Measurements from ENCODE around the gene EHD2.
"Not testable (repeated sequence)": the region's sequence is repeated elsewhere in the genome, so short reads cannot be mapped to it uniquely, and the experiment has no call there.

The EHD2 gene, protein sequence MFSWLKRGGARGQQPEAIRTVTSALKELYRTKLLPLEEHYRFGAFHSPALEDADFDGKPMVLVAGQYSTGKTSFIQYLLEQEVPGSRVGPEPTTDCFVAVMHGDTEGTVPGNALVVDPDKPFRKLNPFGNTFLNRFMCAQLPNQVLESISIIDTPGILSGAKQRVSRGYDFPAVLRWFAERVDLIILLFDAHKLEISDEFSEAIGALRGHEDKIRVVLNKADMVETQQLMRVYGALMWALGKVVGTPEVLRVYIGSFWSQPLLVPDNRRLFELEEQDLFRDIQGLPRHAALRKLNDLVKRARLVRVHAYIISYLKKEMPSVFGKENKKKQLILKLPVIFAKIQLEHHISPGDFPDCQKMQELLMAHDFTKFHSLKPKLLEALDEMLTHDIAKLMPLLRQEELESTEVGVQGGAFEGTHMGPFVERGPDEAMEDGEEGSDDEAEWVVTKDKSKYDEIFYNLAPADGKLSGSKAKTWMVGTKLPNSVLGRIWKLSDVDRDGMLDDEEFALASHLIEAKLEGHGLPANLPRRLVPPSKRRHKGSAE

DNA sequence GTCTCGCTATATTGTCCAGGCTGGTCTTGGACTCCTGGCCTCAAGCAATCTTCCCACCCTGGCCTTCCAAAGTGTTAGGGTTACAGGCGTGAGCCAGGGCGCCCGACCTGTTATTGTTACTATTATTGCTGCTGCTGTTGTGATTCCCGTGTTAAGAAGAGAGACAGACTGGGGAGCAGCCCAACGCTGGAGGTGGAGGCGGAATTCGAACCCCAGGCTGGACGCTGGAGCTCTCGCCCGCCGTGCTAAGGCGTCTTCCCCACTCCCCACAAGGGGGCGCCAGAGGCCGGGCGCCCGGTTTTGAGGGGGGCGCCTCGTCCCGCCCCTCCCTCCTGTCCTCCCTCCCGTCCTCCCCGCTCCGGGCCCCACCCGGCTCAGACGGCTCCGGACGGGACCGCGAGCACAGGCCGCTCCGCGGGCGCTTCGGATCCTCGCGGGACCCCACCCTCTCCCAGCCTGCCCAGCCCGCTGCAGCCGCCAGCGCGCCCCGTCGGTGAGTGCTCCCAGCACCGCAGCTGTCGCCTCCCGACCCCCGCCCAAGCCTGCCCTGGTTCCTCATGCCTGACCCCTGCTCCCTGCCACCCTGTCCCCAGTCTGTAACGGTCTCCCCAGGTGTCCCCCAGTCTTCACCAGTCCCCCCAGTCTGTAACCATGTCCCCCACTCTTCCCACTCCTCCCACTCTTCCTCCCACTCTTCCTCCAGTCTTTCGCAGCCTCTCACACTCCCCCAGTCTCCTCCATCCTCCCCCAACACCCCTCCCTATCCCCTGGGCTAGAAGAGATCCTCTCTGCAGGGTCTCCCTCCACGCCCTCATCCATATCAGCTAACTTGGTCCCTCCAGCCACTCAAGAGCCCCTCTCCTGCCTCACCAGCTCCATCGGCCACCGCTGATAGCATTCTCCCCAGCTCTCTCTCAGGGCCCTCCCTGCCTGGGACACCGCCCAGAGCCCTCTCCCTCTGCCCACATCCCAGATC is at the start of gene EHD2:
Gene EHD2 (plus strand): TSS at position 377 of the 976 bp plus-strand sequence. CDS start 3,191 bp downstream, outside the sequence.
- DNase-seq, result peak; percentile 69

DNA sequence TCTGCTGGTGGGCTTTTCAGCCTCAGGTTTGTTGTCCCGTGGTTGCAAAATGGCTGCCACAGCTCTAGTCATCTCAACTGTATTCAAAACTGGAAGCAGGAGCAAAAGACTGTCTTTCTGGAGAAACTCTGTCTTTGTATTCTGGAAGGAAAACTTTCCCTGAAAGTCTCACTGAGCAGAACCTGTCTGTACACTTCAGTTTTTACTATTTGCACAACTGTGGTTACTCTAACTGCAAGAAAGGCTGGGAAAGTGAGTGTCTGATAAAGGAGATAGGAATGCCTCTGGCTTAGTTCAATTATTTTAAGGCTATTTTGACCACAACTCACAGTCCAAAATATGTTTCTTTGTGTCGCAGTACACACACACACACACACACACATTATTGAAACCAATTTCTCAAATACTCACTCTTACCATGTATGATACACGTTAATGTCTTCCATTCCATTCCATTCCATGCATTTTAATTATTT is 49.7 kb upstream of the EHD2 start:
- no peak for DNase-seq

DNA sequence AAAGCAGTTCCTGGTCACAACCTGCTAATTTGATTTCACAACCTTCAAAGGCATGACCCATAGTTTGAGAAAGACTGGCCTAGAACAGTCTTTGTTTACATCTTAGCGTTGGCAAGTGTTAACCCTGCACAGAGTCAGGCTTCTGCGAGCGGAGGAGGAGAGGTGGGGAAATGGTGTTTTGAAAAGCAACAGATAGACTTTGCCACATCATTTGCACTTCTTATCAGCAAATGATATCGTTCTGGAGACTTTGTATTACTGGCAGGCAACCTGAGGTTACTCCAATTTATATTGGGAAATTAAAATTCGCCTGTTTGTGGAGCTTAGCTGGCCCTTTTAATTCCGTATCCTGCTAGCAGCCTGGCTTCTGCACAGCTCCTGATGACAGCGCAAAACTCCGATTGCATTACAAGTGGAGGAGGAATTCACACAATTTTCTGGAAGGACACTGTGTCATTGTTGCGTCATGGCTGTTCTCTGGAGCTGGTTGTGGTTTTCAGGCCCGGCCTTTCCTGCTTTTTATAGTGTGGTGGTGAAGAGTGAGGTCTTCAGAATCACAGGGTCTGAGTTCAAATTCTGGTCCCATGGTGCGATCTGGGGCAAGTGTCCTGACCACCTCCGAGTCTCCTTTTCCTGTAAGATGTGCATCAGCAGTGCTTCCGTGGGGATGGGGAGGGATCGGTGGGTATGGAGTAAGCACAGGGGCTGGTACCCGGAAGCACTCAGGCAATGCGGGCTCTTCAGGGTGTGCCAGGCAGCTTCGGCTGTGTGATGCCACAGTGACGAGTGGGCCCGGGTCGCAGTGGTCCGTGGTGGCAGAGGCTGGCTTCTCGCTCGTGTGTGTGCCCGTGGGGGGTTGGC is 49.1 kb upstream of the EHD2 start:
- peak; percentile 25 for DNase-seq

DNA sequence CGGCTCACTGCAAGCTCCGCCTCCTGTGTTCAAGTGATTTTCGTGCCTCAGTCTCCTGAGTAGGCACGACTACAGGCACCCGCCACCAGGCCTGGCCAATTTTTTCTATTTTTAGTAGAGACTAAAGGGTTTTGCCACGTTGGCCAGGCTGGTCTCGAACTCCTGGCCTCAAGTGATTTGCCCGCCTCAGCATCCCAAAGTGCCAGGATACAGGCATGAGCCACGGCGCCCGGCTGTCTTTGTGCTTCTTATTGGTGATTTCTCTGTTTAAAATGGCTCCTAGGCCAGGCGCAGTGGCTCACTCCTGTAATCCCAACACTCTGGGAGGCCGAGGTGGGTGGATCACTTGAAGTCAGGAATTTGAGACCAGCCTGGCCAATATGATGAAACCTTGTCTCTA is 44.7 kb upstream of the EHD2 start:
- DNase-seq, result not testable (repeated sequence)

DNA sequence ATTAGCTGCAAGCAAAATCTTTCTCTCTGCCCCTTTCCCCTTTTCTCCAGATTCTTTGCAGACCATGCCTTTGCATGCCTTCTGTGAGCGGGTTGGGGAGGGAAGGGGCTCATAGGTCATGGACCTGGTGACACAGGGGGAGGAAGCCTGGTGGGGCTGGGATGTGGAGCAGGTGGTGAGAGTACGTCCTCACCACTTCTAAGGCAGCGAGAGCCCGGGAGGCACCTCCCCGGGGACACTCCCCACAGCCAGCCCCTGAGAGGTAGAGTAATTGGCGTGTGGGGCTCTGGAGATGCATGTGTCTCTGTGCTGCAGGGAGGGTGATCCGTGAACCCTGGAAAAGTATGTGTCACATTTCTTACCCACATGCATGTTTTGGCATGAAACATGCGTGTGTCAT is 42.5 kb upstream of the EHD2 start:
- no peak for DNase-seq

DNA sequence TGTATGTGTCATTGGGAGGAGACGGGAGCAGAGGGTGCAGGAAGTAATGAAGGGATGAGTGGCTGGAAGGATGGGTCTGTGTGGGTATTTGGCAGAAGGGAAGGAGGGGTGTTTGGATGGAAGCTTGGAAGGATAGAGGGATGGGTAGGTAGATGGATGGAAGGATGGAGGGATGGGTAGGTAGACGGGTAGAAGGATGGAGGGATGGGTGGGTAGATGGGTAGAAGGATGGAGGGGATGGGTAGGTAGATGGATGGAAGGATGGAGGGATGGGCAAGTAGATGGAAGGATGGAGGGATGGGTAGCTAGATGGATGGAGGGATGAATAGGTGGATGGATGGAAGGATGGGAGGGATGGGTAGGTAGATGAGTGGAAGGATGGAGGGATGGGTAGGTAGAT is 41.7 kb upstream of the EHD2 start:
- no peak for DNase-seq

DNA sequence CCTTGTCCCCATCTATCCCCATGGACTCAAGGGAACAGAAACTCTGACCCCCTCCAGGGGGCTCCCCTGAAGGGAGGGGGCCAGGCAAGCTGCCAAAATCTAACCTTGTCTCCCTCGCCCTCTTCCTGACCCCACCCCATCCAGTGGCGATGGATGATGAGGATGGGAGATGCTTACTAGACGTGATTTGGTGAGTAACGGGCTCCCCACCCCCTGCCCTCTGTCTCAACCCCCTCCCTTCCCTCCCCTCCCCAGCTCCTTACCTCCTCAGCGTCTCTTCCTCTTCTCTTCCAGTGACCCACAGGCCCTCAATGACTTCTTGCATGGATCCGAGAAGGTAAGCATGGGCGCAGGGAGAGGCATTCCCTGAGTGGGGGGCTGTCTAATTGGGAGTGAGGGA is 39.8 kb upstream of the EHD2 start:
- DNase-seq, result no peak

DNA sequence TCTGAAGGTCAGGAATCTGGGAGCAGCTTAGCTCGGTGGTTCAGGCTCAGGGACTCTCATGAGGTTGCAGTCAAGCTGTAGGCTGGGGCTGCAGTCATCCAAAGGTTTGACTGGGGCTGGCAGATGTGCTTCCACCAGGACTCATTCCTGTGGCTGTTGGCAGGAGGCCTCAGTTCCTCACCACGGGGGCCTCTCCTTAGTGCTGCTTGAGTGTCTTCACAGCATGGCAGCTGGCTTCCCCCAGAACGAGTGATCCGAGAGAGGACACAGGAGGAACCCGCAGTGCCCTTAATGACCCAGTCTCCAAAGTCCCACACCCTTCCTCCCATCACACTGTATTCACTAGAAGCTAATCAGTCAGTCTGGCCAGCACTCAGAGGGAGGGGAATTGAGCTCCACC is 38.7 kb upstream of the EHD2 start:
- DNase-seq, result no peak

DNA sequence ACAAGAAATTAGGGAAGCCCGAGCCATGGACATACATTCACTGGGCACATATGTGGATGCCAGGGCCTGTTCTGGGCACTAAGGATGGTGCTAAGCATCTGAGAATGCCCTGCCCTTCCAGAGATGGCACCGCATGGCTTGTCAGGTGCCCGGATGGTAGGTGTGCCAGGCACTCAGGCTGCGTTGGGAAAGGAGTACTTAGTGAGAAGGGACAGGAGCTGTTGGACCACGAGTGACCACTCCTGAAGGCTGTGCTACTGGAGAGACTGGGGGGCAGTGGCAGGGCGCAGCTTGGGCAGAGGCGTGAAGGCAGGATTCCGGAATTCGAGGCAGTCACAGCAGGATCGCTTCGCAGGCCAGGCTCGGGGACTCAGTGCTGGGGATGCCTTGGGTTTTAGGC is 38.0 kb upstream of the EHD2 start:
- no peak for DNase-seq

DNA sequence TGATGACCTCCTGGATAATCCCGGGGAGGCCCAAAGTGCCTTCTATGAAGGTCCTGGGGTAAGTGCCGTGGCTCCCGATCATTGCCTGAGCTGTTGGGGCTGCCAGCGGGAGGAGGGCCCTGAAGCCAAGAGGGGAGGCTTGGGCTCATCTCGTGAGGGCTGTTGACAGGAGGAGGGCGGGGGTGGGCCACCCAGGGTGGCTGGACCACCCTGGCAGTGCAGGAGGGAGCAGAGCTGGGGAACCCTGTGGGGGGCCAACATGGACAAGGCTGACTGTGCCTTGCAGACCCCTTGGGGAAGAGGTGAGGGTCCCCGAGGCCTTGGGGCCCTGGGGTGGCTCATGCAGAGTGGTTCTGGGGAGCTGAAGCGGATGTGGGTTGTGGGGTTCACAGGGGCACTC is 37.4 kb upstream of the EHD2 start:
- DNase-seq, result no peak

DNA sequence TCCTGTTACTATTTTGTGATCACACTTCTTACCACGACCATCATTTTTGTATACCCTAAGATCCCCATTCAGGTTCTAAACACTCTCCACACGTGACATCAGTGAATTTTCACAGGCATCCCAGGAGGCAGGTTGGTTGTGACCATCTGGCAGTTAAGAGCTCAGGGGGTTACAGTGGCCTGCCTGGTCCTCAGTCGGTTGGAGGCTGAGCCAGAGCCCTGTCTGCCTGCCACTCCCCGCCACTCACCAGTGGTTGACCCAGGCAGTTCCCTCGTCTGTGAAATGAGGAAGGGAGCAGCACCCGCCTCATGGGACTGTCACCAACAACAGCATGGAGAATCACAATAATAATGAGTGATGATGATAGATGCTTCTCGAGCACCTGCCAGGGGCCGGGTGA is 36.4 kb upstream of the EHD2 start:
- DNase-seq, result no peak

DNA sequence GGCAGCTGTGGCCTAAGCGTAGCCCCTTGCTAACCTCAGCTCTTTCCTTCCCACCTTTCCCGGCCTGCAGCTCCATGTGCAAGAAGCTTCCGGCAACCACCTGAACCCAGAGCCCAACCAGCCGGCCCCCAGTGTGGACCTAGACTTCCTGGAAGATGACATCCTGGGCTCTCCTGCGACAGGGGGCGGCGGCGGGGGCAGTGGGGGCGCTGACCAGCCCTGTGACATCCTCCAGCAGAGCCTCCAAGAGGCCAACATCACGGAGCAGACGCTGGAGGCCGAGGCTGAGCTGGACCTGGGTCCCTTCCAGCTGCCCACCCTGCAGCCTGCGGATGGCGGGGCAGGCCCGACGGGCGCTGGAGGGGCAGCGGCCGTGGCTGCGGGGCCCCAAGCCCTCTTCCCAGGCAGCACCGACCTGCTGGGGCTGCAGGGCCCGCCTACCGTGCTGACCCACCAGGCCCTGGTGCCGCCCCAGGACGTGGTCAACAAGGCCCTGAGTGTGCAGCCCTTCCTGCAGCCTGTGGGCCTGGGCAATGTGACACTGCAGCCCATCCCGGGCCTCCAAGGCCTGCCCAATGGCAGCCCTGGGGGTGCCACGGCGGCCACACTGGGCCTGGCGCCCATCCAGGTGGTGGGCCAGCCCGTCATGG is 33.8 kb upstream of the EHD2 start:
- no peak for DNase-seq

DNA sequence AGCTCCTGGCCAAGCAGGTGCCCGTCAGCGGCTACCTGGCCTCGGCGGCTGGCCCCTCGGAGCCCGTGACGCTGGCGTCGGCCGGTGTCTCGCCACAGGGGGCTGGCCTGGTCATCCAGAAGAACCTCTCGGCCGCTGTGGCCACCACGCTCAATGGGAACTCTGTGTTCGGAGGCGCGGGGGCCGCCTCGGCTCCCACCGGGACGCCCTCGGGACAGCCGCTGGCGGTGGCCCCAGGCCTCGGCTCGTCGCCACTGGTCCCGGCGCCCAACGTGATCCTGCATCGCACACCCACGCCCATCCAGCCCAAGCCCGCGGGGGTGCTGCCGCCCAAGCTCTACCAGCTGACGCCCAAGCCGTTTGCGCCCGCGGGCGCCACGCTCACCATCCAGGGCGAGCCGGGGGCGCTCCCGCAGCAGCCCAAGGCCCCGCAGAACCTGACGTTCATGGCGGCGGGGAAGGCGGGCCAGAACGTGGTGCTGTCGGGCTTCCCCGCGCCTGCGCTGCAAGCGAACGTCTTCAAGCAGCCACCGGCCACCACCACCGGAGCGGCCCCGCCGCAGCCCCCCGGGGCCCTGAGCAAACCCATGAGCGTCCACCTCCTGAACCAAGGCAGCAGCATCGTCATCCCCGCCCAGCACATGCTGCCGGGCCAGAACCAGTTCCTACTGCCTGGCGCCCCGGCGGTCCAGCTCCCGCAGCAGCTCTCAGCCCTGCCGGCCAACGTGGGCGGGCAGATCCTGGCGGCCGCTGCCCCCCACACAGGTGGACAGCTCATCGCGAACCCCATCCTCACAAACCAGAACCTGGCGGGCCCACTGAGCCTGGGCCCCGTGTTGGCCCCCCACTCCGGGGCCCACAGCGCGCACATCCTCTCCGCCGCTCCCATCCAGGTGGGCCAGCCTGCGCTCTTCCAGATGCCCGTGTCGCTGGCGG is 33.0 kb upstream of the EHD2 start:
- no peak for DNase-seq

DNA sequence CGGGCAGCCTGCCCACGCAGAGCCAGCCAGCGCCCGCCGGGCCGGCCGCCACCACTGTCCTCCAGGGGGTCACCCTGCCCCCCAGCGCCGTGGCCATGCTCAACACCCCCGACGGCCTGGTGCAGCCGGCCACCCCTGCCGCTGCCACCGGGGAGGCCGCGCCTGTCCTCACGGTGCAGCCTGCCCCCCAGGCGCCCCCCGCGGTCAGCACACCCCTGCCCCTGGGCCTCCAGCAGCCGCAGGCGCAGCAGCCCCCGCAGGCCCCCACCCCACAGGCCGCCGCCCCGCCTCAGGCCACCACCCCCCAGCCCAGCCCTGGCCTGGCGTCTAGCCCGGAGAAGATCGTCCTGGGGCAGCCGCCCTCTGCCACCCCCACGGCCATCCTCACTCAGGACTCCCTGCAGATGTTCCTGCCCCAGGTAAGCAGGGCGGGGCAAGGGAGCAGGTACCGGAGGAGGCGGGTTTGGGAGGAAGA is 32.3 kb upstream of the EHD2 start:
- no peak for DNase-seq

DNA sequence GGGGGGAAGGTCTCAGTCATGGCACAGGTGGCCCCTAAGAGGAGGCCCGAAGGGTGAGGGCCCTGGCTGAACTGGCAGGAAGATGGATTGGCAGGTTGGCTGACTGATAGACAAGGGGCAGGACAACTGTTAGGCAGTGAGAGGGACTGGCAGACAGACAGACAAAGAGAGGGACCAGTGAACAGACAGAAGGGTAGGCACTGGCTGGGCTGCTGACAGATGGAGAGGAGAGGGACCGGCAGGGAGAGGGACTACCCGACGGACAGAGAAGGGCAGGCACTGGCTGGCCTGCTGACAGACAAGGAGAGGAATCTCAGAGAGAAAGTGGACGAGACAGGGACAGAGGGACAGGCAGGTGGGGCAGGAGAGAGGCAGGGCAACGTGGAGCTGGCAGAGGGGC is 31.8 kb upstream of the EHD2 start:
- DNase-seq, result no peak

DNA sequence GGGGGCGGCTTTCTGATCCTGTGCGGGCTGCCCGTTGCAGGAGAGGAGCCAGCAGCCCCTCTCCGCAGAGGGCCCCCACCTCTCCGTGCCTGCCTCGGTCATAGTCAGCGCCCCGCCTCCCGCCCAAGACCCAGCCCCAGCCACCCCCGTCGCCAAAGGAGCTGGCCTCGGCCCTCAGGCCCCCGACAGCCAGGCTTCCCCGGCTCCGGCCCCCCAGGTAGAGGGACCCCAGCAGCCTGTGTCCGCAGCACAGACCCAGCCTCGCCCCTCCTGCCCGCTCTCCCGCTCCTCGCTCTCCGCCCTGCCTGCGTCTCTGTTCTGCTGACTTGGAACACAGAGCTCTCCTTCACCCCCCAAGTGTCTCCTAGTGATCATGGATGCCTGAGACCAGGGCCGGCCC is 31.3 kb upstream of the EHD2 start:
- no peak for DNase-seq

DNA sequence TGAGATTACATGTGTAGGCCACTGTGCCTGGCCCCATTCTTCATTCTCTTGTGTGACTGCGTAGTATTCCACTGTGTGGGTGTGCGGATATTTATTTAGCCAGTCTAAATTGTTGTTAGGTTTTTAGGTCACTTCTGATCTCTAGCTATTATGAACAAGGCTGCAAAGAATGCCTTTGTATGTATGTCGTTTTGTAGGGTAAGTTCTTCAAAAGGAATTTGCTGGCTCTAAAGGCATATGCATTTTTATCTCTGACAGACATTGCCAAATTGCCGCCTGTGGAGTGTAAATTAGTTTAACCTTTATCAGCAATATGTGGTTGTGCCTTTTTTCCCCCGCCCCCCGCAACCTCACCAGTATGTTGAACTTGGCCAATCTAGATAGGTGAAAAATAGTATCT is 30.3 kb upstream of the EHD2 start:
- peak; percentile 89 for DNase-seq

DNA sequence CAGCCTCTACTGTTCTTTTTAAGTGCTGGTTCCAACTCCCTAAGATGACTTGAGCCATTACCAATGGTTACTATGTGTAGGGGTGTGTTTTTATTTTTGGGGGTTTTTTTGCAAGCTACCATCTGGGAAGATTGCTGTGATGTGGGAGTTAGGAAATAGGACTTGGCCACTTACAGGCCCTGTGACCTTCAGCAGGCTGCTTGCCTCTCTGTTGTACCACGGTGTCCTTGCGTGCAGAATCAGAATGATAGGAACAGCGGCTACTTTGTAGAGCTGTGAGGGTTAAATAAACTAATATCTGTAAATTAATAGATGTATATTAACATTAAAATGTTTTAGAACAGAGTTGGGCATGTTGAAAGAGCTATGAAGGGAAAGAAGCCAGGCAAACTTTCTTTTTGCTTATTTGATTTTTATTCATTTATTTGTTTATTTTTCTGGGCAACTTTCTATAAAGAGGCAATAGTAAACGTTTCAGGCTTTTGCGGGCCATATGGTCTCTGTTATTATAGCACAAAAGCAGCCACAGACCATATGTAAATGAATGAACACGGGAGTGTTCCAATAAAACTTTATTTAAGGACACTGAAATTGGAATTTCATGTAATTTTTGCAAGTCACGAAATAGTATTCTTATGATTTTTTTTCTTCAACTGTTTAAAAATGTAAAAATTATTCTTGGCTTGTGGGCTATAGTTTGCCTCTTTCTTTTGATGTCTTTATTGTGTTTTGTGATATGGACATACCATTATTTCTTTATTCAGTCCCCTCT is 26.4 kb upstream of the EHD2 start:
- no peak for DNase-seq

DNA sequence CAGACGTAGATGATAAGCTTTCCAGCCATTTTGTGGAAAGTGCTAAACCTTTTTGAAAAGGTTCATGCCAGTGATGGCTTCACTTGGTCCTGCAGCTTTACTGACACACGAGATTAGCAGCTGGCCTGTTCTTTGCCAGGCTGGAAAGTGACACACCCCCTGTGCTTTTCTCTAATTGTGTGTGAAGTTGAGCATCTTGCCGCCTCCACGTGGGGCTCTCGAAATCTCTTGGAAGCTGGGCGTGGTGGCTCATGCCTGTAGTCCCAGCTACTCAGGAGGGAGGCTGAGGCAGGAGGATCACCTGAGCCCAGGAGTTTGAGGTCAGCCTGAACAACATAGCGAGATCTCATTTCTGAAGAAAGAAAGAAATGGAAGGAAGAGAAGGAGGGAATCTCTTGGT is 25.3 kb upstream of the EHD2 start:
- no peak for DNase-seq

DNA sequence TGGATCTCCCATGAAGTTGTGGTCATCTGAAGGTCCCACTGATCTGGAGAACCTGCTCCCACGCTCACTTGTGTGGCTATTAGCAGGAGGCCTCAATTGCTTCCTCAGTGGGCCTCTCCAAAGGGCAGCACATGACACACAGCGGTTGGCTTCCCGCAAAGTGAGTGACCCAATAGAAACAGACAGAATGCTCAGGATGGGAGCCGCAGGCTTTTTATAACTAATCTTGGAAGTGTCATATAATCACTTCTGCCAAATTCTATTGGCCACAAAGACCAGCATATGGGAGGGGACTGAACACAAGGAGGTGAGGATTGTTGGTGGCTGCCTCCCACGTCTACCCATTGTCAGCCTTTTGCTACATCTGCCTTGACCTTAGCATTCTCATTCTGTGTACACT is 22.1 kb upstream of the EHD2 start:
- no peak for DNase-seq

Measured in hematopoietic multipotent progenitor cell treated with erythropoietin and hydrocortisone succinate and interleukin-3 and kit ligand, for 6 days (in vitro differentiated cells).